Liver (tissue), 9 donors: Measurements from ENCODE around the gene NUP93. TPM values are rescaled to one million over a fixed set of nuclear protein-coding genes. Genes with fewer than 3 reads are reported as not detected.

Experiments used
- DNase-seq: peaks from one replicate; pipeline ENCODE4 v3.0.0-alpha.2; 2017; ENCODE audit warnings: low spot score
- H3K27ac ChIP-seq, 2 donors: one replicate each; pipeline ENCODE4 v1.7.0; 2013; ENCODE audit warnings: inconsistent platforms in 2 of 2, low read length in 2 of 2, control low read depth in 1 of 2, low read depth in 1 of 2, mild to moderate bottlenecking in 1 of 2
- H3K27me3 ChIP-seq, 4 donors: one replicate each; pipeline versions ENCODE4 v1.6.1 to v1.7.0; 2013; ENCODE audit warnings: low read length in 3 of 4, inconsistent platforms in 1 of 4, mild to moderate bottlenecking in 1 of 4, moderate library complexity in 1 of 4; ENCODE audit not compliant: control insufficient read depth in 4 of 4, insufficient read depth in 4 of 4
- H3K36me3 ChIP-seq, 4 donors: one replicate each; pipeline versions ENCODE4 v1.6.1 to v1.7.0; 2013; ENCODE audit warnings: low read length in 3 of 4, mild to moderate bottlenecking in 3 of 4, low read depth in 1 of 4, moderate library complexity in 1 of 4; ENCODE audit not compliant: control insufficient read depth in 4 of 4, insufficient read depth in 3 of 4
- H3K4me1 ChIP-seq, 4 donors: one replicate each; pipeline versions ENCODE4 v1.6.1 to v1.7.0; 2013; ENCODE audit warnings: low read length in 3 of 4, mild to moderate bottlenecking in 3 of 4, moderate library complexity in 1 of 4; ENCODE audit not compliant: control insufficient read depth in 4 of 4, insufficient read depth in 4 of 4
- H3K4me3 ChIP-seq, 3 donors: one replicate each; pipeline versions ENCODE4 v1.6.1 to v1.7.0; 2013; ENCODE audit warnings: low read length in 3 of 3, control low read depth in 1 of 3, low read depth in 1 of 3, mild to moderate bottlenecking in 1 of 3
- H3K9ac ChIP-seq, 2 donors: one replicate each; pipeline ENCODE4 v1.7.0; 2013; ENCODE audit warnings: low read length in 2 of 2, mild to moderate bottlenecking in 2 of 2, moderate library complexity in 2 of 2, control low read depth in 1 of 2, low read depth in 1 of 2
- H3K9me3 ChIP-seq, 4 donors: one replicate each; pipeline versions ENCODE4 v1.6.1 to v1.7.0; 2013; ENCODE audit warnings: low read length in 3 of 4; ENCODE audit not compliant: control insufficient read depth in 4 of 4
- ATF3 ChIP-seq: IDR thresholded peaks from 2 replicates; pipeline ENCODE4 v1.6.1; 2016; ENCODE audit warnings: antibody characterized with exemption
- CTCF ChIP-seq: fragments of 150-350 bp; IDR thresholded peaks from 2 replicates; pipeline ENCODE4 v1.5.1; 2017; ENCODE audit warnings: improper control_type of control experiment, low read depth, low read length; ENCODE audit not compliant: missing input control
- FOXA1 ChIP-seq: IDR thresholded peaks from 2 replicates; pipeline ENCODE4 v1.6.1; 2016; ENCODE audit warnings: antibody characterized with exemption
- FOXA2 ChIP-seq: IDR thresholded peaks from 2 replicates; pipeline ENCODE4 v1.6.1; 2016; ENCODE audit warnings: antibody characterized with exemption
- GABPA ChIP-seq, 2 donors: IDR thresholded peaks in 1 of 2; conservative IDR thresholded peaks in 1 of 2; 2 replicates each; pipeline ENCODE4 v1.6.1; 2016; ENCODE audit warnings: antibody characterized with exemption in 2 of 2, mild to moderate bottlenecking in 1 of 2, moderate library complexity in 1 of 2
- HNF4A ChIP-seq, 2 donors: conservative IDR thresholded peaks; 2 replicates each; pipeline ENCODE4 v1.6.1; 2016; ENCODE audit warnings: antibody characterized with exemption in 2 of 2, mild to moderate bottlenecking in 2 of 2
- HNF4G ChIP-seq: IDR thresholded peaks from 2 replicates; pipeline ENCODE4 v1.6.1; 2016; ENCODE audit warnings: antibody characterized with exemption
- JUND ChIP-seq, 2 donors: IDR thresholded peaks; 2 replicates each; pipeline ENCODE4 v1.6.1; 2016; ENCODE audit warnings: antibody characterized with exemption in 2 of 2
- MAX ChIP-seq: IDR thresholded peaks from 2 replicates; pipeline ENCODE4 v1.6.1; 2016; ENCODE audit warnings: antibody characterized with exemption
- NR2F2 ChIP-seq: IDR thresholded peaks from 2 replicates; pipeline ENCODE4 v1.6.1; 2016; ENCODE audit warnings: antibody characterized with exemption
- RAD21 ChIP-seq, 2 donors: IDR thresholded peaks; 2 replicates each; pipeline ENCODE4 v1.6.1; 2016; ENCODE audit warnings: antibody characterized with exemption in 2 of 2, mild to moderate bottlenecking in 2 of 2
- REST ChIP-seq: IDR thresholded peaks from 2 replicates; pipeline ENCODE4 v1.6.1; 2016; ENCODE audit warnings: antibody characterized with exemption, mild to moderate bottlenecking
- RXRA ChIP-seq, 2 donors: IDR thresholded peaks; 2 replicates each; pipeline ENCODE4 v1.6.1; 2017 to 2018; ENCODE audit warnings: antibody characterized with exemption in 2 of 2, mild to moderate bottlenecking in 1 of 2
- SP1 ChIP-seq: IDR thresholded peaks from 2 replicates; pipeline ENCODE4 v1.6.1; 2018; ENCODE audit warnings: antibody characterized with exemption, mild to moderate bottlenecking
- TAF1 ChIP-seq: conservative IDR thresholded peaks from 2 replicates; pipeline ENCODE4 v1.6.1; 2016; ENCODE audit warnings: antibody characterized with exemption, mild to moderate bottlenecking
- YY1 ChIP-seq: IDR thresholded peaks from 2 replicates; pipeline ENCODE4 v1.6.1; 2016; ENCODE audit warnings: antibody characterized with exemption, mild to moderate bottlenecking
- ZBTB33 ChIP-seq: IDR thresholded peaks from 2 replicates; pipeline ENCODE4 v1.6.1; 2016; ENCODE audit warnings: antibody characterized with exemption
- WGBS: extraction: QIAGEN DNeasy Blood & Tissue Kit; methylation state at CpG from one replicate; pipeline ENCODE4 v1.1.7; 2013; 5-methylcytosine and 5-hydroxymethylcytosine counted together
- polyA plus RNA-seq, 2 donors: library from polyadenylated mRNA; stranded (reverse) in 1 of 2; unstranded in 1 of 2; fragments of 200-250 nt in 1 of 2; fragments of >200 nt in 1 of 2; fragmentation: Nextera tagmentation in 1 of 2; extraction: Ambion mirVana in 1 of 2; gene quantifications; one replicate each; pipeline versions ENCODE4 v1.2.1 to v1.2.3, GENCODE V29; 2013 to 2015
- total RNA-seq, 2 donors: library from RNA; depleted of rRNA; stranded (reverse); fragments of >200 nt; gene quantifications; one replicate each; pipeline ENCODE4 v1.2.3, GENCODE V29; 2014
- donor health status: healthy.
- donor health status: healthy.
- donor health status: healthy.
- donor health status: healthy.
- donor health status: healthy.

The NUP93 gene
- total and polyA plus RNA-seq, 4 donors: 8.2 to 31.8 (median 9.8) TPM

- Histone ChIP-seq H3K9ac (no peak overlapping the region), H3K27ac (no peak overlapping the region), H3K36me3 (peaks cover 0 to 10% (median 6%) of the 10 kb centered on the region in 4 donors), H3K27me3 (no peaks in the 10 kb centered on the region), H3K4me3 (no peak overlapping the region), H3K9me3 (no peaks in the 10 kb centered on the region), H3K4me1 (no peaks in the 10 kb centered on the region)
- WGBS: 93% methylated on average over 3 of the region's 3 CpGs
- TF ChIP-seq RXRA (IDR thresholded peaks at IDR 0.05): no peak
- no peak for TF ChIP-seq NR2F2
- no peak for TF ChIP-seq FOXA1
- no peak for TF ChIP-seq SP1
- TF ChIP-seq ATF3: no peak
- no peak for TF ChIP-seq TAF1
- no peak for TF ChIP-seq ZBTB33
- no peak for DNase-seq
Observed at GRCh38 chr16:56824804-56825203, 94.9 kb downstream of the NUP93 start.

GRCh38 chr16:56825826-56826225 is 95.9 kb downstream of the NUP93 start:
- no peaks in the 10 kb centered on the region for H3K4me1 ChIP-seq
- no peaks in the 10 kb centered on the region for H3K9me3 ChIP-seq
- H3K9ac ChIP-seq: no peak overlapping the region
- no peak for DNase-seq
- H3K36me3 ChIP-seq: peaks cover 0 to 10% (median 6%) of the 10 kb centered on the region in 4 donors
- no peak overlapping the region for H3K4me3 ChIP-seq
- no peak for TF ChIP-seq HNF4A (conservative IDR thresholded peaks at IDR 0.05)
- TF ChIP-seq HNF4G: no peak
- TF ChIP-seq MAX: no peak
- no peak for TF ChIP-seq JUND (IDR thresholded peaks at IDR 0.05)
- no peak for TF ChIP-seq CTCF
- TF ChIP-seq RXRA (IDR thresholded peaks at IDR 0.05): no peak
- TF ChIP-seq GABPA (IDR thresholded peaks at IDR 0.05 in 1 of 2, conservative IDR thresholded peaks at IDR 0.05 in 1 of 2): no peak
- H3K27ac ChIP-seq: no peak overlapping the region
- no peaks in the 10 kb centered on the region for H3K27me3 ChIP-seq

- no peak for TF ChIP-seq NR2F2
- TF ChIP-seq ATF3: no peak
- TF ChIP-seq SP1: no peak
- no peak for TF ChIP-seq FOXA2
- no peak for TF ChIP-seq GABPA (IDR thresholded peaks at IDR 0.05 in 1 of 2, conservative IDR thresholded peaks at IDR 0.05 in 1 of 2)
- TF ChIP-seq RAD21 (IDR thresholded peaks at IDR 0.05): no peak
- TF ChIP-seq TAF1: no peak
- TF ChIP-seq HNF4G: no peak
- no peak for TF ChIP-seq YY1
- no peak for TF ChIP-seq FOXA1
- TF ChIP-seq JUND (IDR thresholded peaks at IDR 0.05): no peak
- no peak for TF ChIP-seq HNF4A (conservative IDR thresholded peaks at IDR 0.05)
- TF ChIP-seq REST: no peak
- no peak for TF ChIP-seq ZBTB33
- no peak for TF ChIP-seq RXRA (IDR thresholded peaks at IDR 0.05)
- no peak for TF ChIP-seq MAX
- Histone ChIP-seq H3K27ac (no peak overlapping the region), H3K4me1 (no peaks in the 10 kb centered on the region), H3K4me3 (no peak overlapping the region), H3K27me3 (no peaks in the 10 kb centered on the region), H3K9me3 (no peaks in the 10 kb centered on the region), H3K9ac (no peak overlapping the region), H3K36me3 (peaks cover 0 to 17% (median 15%) of the 10 kb centered on the region in 4 donors)
- no peak for DNase-seq
- 96% methylated on average over 1 of the region's 1 CpG for WGBS
Observed at GRCh38 chr16:56828647-56829046, 98.7 kb downstream of the NUP93 start.
